PFSK-1 (cell line): ENCODE data around the gene ARID4B.

Experiments used
- FOXP2 ChIP-seq: optimal IDR thresholded peaks from 2 replicates; pipeline ENCODE3; 2011; ENCODE audit warnings: borderline replicate concordance, control low read depth, inconsistent platforms; ENCODE audit not compliant: insufficient read depth; ENCODE audit errors: extremely low read length, extremely low read depth
- POLR2AphosphoS5 ChIP-seq: IDR thresholded peaks from 2 replicates; pipeline ENCODE4 v1.6.1; 2012; ENCODE audit warnings: low read depth, mild to moderate bottlenecking, control low read depth, low read length, moderate library complexity
- REST ChIP-seq, 2 experiments: IDR thresholded peaks; 2 replicates each; pipeline versions ENCODE4 v1.6.1 to v1.8.0; 2011 to 2012; ENCODE audit warnings: low read depth in 2 of 2, low read length in 2 of 2, control low read depth in 1 of 2, inconsistent platforms in 1 of 2, mild to moderate bottlenecking in 1 of 2, moderate library complexity in 1 of 2; ENCODE audit not compliant: insufficient read depth in 1 of 2
- SIN3A ChIP-seq: IDR thresholded peaks from 2 replicates; pipeline ENCODE4 v1.6.1; 2012; ENCODE audit warnings: mild to moderate bottlenecking, low read length, moderate library complexity, borderline replicate concordance; ENCODE audit not compliant: insufficient read depth
- TAF1 ChIP-seq: IDR thresholded peaks from 2 replicates; pipeline ENCODE4 v1.6.1; 2012; ENCODE audit warnings: low read length, control low read depth, borderline replicate concordance; ENCODE audit not compliant: insufficient read depth

GRCh38 chr1:235339746-235340145 is 11.8 kb upstream of the ARID4B start:
- no peak for TF ChIP-seq POLR2AphosphoS5
- no peak for TF ChIP-seq REST (IDR thresholded peaks at IDR 0.05; ENCODE audit: insufficient read depth in 1 of 2, low read depth in 2 of 2, low read length in 2 of 2)
- no peak for TF ChIP-seq TAF1
- no peak for TF ChIP-seq SIN3A
- no peak for TF ChIP-seq FOXP2
